Naive B cell (primary cell): Measurements from ENCODE around the gene LRRC74B. TPM values are rescaled to one million over a fixed set of nuclear protein-coding genes. Genes with fewer than 3 reads are reported as not detected.

Experiments
- ATAC-seq, 2 donors: fragments of 150-1000 bp; cut with Tn5 transposase; 2 replicates each; pipeline ENCODE4 v1.10.0; 2021; ENCODE audit warnings: low read depth in 2 of 2, mild to moderate bottlenecking in 2 of 2, moderate library complexity in 2 of 2
- DNase-seq: peaks from one replicate; pipeline ENCODE4 v3.0.0; 2022
- H3K27ac Mint-ChIP-seq, 6 donors: one replicate each; pipeline ENCODE4 v1.8.0; 2020 to 2022; ENCODE audit warnings: mild to moderate bottlenecking in 6 of 6, mixed read lengths in 6 of 6, moderate library complexity in 5 of 6, inconsistent platforms in 2 of 6
- H3K27me3 Mint-ChIP-seq, 3 donors: one replicate each; pipeline ENCODE4 v1.8.0; 2021 to 2022; ENCODE audit warnings: mixed read lengths in 3 of 3, mild to moderate bottlenecking in 1 of 3
- H3K36me3 Mint-ChIP-seq, 2 donors: one replicate each; pipeline ENCODE4 v1.8.0; 2020 to 2022; ENCODE audit warnings: mixed read lengths in 2 of 2, inconsistent platforms in 1 of 2, mild to moderate bottlenecking in 1 of 2
- H3K4me1 Mint-ChIP-seq, 3 donors: one replicate each; pipeline ENCODE4 v1.8.0; 2020 to 2022; ENCODE audit warnings: mixed read lengths in 3 of 3, inconsistent platforms in 1 of 3, mild to moderate bottlenecking in 1 of 3, moderate library complexity in 1 of 3
- H3K4me3 Mint-ChIP-seq, 8 donors: one replicate each; pipeline ENCODE4 v1.8.0; 2020 to 2022; ENCODE audit warnings: mild to moderate bottlenecking in 8 of 8, mixed read lengths in 8 of 8, moderate library complexity in 8 of 8, inconsistent platforms in 2 of 8
- H3K9me3 Mint-ChIP-seq, 7 donors: one replicate each; pipeline ENCODE4 v1.8.0; 2020 to 2022; ENCODE audit warnings: mixed read lengths in 7 of 7, mild to moderate bottlenecking in 5 of 7, inconsistent platforms in 2 of 7, moderate library complexity in 1 of 7
- polyA plus RNA-seq, 6 donors: library from polyadenylated mRNA; unstranded; fragments of 300-500 nt; fragmentation: Illumina TruSeq; gene quantifications; one replicate each; pipeline ENCODE4 v1.2.3, GENCODE V29; 2021; ENCODE audit warnings: low read depth in 6 of 6

Gene LRRC74B
- polyA plus RNA-seq, 6 donors from 2014 or later: not detected

- Mint-ChIP-seq H3K27ac (peak overlapping the region in 2 of 6 donors; percentile 6 to 85), H3K27me3 (peaks cover 0 to 23% (median 9%) of the 10 kb centered on the region in 3 donors), H3K36me3 (no peaks in the 10 kb centered on the region), H3K4me3 (no peak overlapping the region), H3K9me3 (peaks cover 0 to 1% (median 0%) of the 10 kb centered on the region in 7 donors), H3K4me1 (peaks cover 16 to 24% (median 23%) of the 10 kb centered on the region in 3 donors)
- no peak for DNase-seq
- no peak for ATAC-seq
Observed at GRCh38 chr22:21018314-21018713, 27.4 kb upstream of the LRRC74B start.

- ATAC-seq: peak; percentile 62
- Mint-ChIP-seq H3K27me3 (peaks cover 0 to 23% (median 9%) of the 10 kb centered on the region in 3 donors), H3K4me1 (peaks cover 8% of the 10 kb centered on the region in 3 donors), H3K27ac (peak overlapping the region in 2 of 6 donors; percentile 30 to 79), H3K36me3 (no peaks in the 10 kb centered on the region), H3K9me3 (no peaks in the 10 kb centered on the region), H3K4me3 (no peak overlapping the region)
- DNase-seq: no peak
Observed at GRCh38 chr22:21020802-21021429, 24.8 kb upstream of the LRRC74B start.

GRCh38 chr22:21022507-21022906, 23.2 kb upstream of the LRRC74B start:
- no peak overlapping the region for H3K27ac Mint-ChIP-seq
- DNase-seq: no peak
- peaks cover 0 to 8% (median 6%) of the 10 kb centered on the region in 3 donors for H3K4me1 Mint-ChIP-seq
- peaks cover 0 to 23% (median 9%) of the 10 kb centered on the region in 3 donors for H3K27me3 Mint-ChIP-seq
- no peak overlapping the region for H3K4me3 Mint-ChIP-seq
- ATAC-seq: no peak
- no peaks in the 10 kb centered on the region for H3K36me3 Mint-ChIP-seq
- H3K9me3 Mint-ChIP-seq: no peaks in the 10 kb centered on the region

GRCh38 chr22:21022955-21023614, 22.7 kb upstream of the LRRC74B start:
- ATAC-seq (no peak), DNase-seq (no peak)
- no peak overlapping the region for H3K27ac Mint-ChIP-seq
- peaks cover 0 to 23% (median 9%) of the 10 kb centered on the region in 3 donors for H3K27me3 Mint-ChIP-seq
- H3K4me1 Mint-ChIP-seq: peaks cover 0 to 8% (median 6%) of the 10 kb centered on the region in 3 donors
- H3K4me3 Mint-ChIP-seq: no peak overlapping the region
- no peaks in the 10 kb centered on the region for H3K9me3 Mint-ChIP-seq
- no peaks in the 10 kb centered on the region for H3K36me3 Mint-ChIP-seq

GRCh38 chr22:21025266-21025665, 20.5 kb upstream of the LRRC74B start:
- ATAC-seq (no peak), DNase-seq (no peak)
- peaks cover 0 to 8% (median 6%) of the 10 kb centered on the region in 3 donors for H3K4me1 Mint-ChIP-seq
- H3K4me3 Mint-ChIP-seq: no peak overlapping the region
- H3K9me3 Mint-ChIP-seq: no peaks in the 10 kb centered on the region
- H3K27ac Mint-ChIP-seq: peak overlapping the region in 1 of 6 donors; percentile 28
- peaks cover 4 to 27% (median 23%) of the 10 kb centered on the region in 3 donors for H3K27me3 Mint-ChIP-seq
- no peaks in the 10 kb centered on the region for H3K36me3 Mint-ChIP-seq

GRCh38 chr22:21025763-21026755, 19.7 kb upstream of the LRRC74B start:
- no peak for ATAC-seq
- Mint-ChIP-seq H3K4me1 (peaks cover 0 to 12% (median 8%) of the 10 kb centered on the region in 3 donors), H3K27me3 (peaks cover 12 to 29% (median 24%) of the 10 kb centered on the region in 3 donors), H3K36me3 (no peaks in the 10 kb centered on the region), H3K4me3 (no peak overlapping the region), H3K9me3 (no peaks in the 10 kb centered on the region), H3K27ac (peak overlapping the region in 3 of 6 donors; percentile 28 to 47 (median 44))
- DNase-seq: no peak

- Mint-ChIP-seq H3K36me3 (no peaks in the 10 kb centered on the region), H3K27me3 (peaks cover 16 to 39% (median 30%) of the 10 kb centered on the region in 3 donors), H3K4me1 (peaks cover 0 to 15% (median 11%) of the 10 kb centered on the region in 3 donors), H3K4me3 (no peak overlapping the region), H3K27ac (no peak overlapping the region), H3K9me3 (no peaks in the 10 kb centered on the region)
- no peak for ATAC-seq
- no peak for DNase-seq
Observed at GRCh38 chr22:21026783-21027692, 18.7 kb upstream of the LRRC74B start.

- H3K27me3 Mint-ChIP-seq: peaks cover 16 to 49% (median 42%) of the 10 kb centered on the region in 3 donors
- H3K4me3 Mint-ChIP-seq: no peak overlapping the region
- ATAC-seq (no peak), DNase-seq (no peak)
- peaks cover 0 to 15% (median 11%) of the 10 kb centered on the region in 3 donors for H3K4me1 Mint-ChIP-seq
- no peaks in the 10 kb centered on the region for H3K9me3 Mint-ChIP-seq
- H3K36me3 Mint-ChIP-seq: no peaks in the 10 kb centered on the region
- no peak overlapping the region for H3K27ac Mint-ChIP-seq
Observed at GRCh38 chr22:21028277-21029251, 17.2 kb upstream of the LRRC74B start.

- Mint-ChIP-seq H3K27me3 (peaks cover 16 to 57% (median 47%) of the 10 kb centered on the region in 3 donors), H3K9me3 (no peaks in the 10 kb centered on the region), H3K36me3 (no peaks in the 10 kb centered on the region), H3K4me1 (peaks cover 0 to 15% (median 11%) of the 10 kb centered on the region in 3 donors), H3K27ac (no peak overlapping the region), H3K4me3 (no peak overlapping the region)
- ATAC-seq: no peak
- DNase-seq: no peak
Observed at GRCh38 chr22:21029486-21030025, 16.2 kb upstream of the LRRC74B start.

GRCh38 chr22:21030032-21030431, 15.7 kb upstream of the LRRC74B start:
- Mint-ChIP-seq H3K27ac (peak overlapping the region in 1 of 6 donors; percentile 80), H3K36me3 (no peaks in the 10 kb centered on the region), H3K9me3 (no peaks in the 10 kb centered on the region), H3K27me3 (peaks cover 16 to 62% (median 47%) of the 10 kb centered on the region in 3 donors), H3K4me3 (no peak overlapping the region), H3K4me1 (peaks cover 0 to 14% (median 9%) of the 10 kb centered on the region in 3 donors)
- ATAC-seq (no peak), DNase-seq (no peak)
